H1 (cell line): ENCODE results near the gene CIAO2B. TPM values are rescaled to one million over a fixed set of nuclear protein-coding genes. Genes with fewer than 3 reads are reported as not detected.

ENCODE experiments used
- CTCF ChIA-PET: fragments of 300-600 bp; sonication (Branson Sonifier 250); formaldehyde crosslinking; loops from one replicate; lab custom pipeline; 2021; ENCODE audit not compliant: partially characterized antibody; lab: Charles Lee
- POLR2A ChIA-PET: fragments of 300-600 bp; sonication (Branson Sonifier 250); formaldehyde crosslinking; loops from one replicate; lab custom pipeline; 2021; ENCODE audit warnings: inconsistent platforms; ENCODE audit not compliant: partially characterized antibody; lab: Charles Lee
- DNase-seq, 2 experiments: peaks; one replicate each; pipeline versions ENCODE4 v3.0.0 to v3.0.0-alpha.2; 2010 to 2022; ENCODE audit warnings: low spot score in 2 of 2, low read depth in 1 of 2, mixed read lengths in 1 of 2
- FAIRE-seq: peaks from 2 replicates; lab custom pipeline; 2011; peaks lifted over from hg19 to GRCh38; lab: Jason Lieb, UNC
- H2AFZ ChIP-seq: 2 replicates; pipeline ENCODE4 v1.8.1; 2012; ENCODE audit warnings: low read length, inconsistent platforms
- H2AK5ac ChIP-seq: 2 replicates; pipeline ENCODE4 v1.6.1; 2013; ENCODE audit warnings: low read depth, low read length
- H2BK120ac ChIP-seq: replicated peaks from 2 replicates; pipeline ENCODE3; 2013; ENCODE audit warnings: low read depth, low read length, inconsistent platforms
- H2BK12ac ChIP-seq: 2 replicates; pipeline ENCODE4 v1.6.1; 2013; ENCODE audit warnings: low read depth, low read length
- H2BK15ac ChIP-seq: 2 replicates; pipeline ENCODE4 v1.6.1; 2013; ENCODE audit warnings: low read length
- H2BK20ac ChIP-seq: 2 replicates; pipeline ENCODE4 v1.6.1; 2013; ENCODE audit warnings: low read length
- H2BK5ac ChIP-seq: 2 replicates; pipeline ENCODE4 v1.6.1; 2013; ENCODE audit warnings: low read depth, low read length
- H3K14ac ChIP-seq: 2 replicates; pipeline ENCODE4 v1.6.1; 2013; ENCODE audit warnings: inconsistent platforms; ENCODE audit not compliant: insufficient read length
- H3K18ac ChIP-seq: 2 replicates; pipeline ENCODE4 v1.6.1; 2013; ENCODE audit warnings: low read length; ENCODE audit errors: extremely low read depth
- H3K23ac ChIP-seq: 2 replicates; pipeline ENCODE4 v1.6.1; 2013; ENCODE audit warnings: inconsistent platforms; ENCODE audit not compliant: insufficient read length
- H3K23me2 ChIP-seq: 2 replicates; pipeline ENCODE4 v1.6.1; 2013; ENCODE audit warnings: low read depth, low read length
- H3K27ac ChIP-seq: 2 replicates; pipeline ENCODE4 v1.6.1; 2011; ENCODE audit warnings: low read depth, low read length, inconsistent platforms
- H3K27me3 ChIP-seq, 4 experiments: replicated peaks in 1 of 4; 1 replicate in 1 of 4; 2 replicates in 3 of 4; pipeline versions ENCODE4 v1.6.1 to v1.8.1; 2011 to 2013; ENCODE audit warnings: low read length in 3 of 4, mild to moderate bottlenecking in 3 of 4, inconsistent platforms in 2 of 4, mixed read lengths in 2 of 4, moderate library complexity in 1 of 4; ENCODE audit not compliant: control insufficient read depth in 3 of 4, insufficient read depth in 3 of 4; ENCODE audit errors: extremely low read depth in 1 of 4
- H3K36me3 ChIP-seq, 4 experiments: 2 replicates each; pipeline versions ENCODE4 v1.6.1 to v1.8.1; 2011 to 2013; ENCODE audit warnings: mild to moderate bottlenecking in 4 of 4, low read length in 3 of 4, moderate library complexity in 2 of 4, control low read depth in 1 of 4, inconsistent platforms in 1 of 4; ENCODE audit not compliant: insufficient read depth in 4 of 4, control insufficient read depth in 2 of 4
- H3K4ac ChIP-seq: replicated peaks from 2 replicates; pipeline ENCODE3; 2013; ENCODE audit warnings: low read length, low read depth, mixed read lengths, inconsistent platforms; ENCODE audit not compliant: insufficient read length
- H3K4me1 ChIP-seq, 4 experiments: replicated peaks in 1 of 4; 1 replicate in 1 of 4; 2 replicates in 3 of 4; pipeline versions ENCODE4 v1.6.1 to v1.8.1; 2011 to 2013; ENCODE audit warnings: low read length in 3 of 4, inconsistent platforms in 2 of 4, mixed read lengths in 1 of 4; ENCODE audit not compliant: insufficient read depth in 4 of 4, control insufficient read depth in 3 of 4
- H3K4me2 ChIP-seq, 2 experiments: 2 replicates each; pipeline versions ENCODE4 v1.6.1 to v1.8.1; 2011 to 2013; ENCODE audit warnings: low read depth in 2 of 2, low read length in 2 of 2, control low read depth in 1 of 2, inconsistent platforms in 1 of 2, mild to moderate bottlenecking in 1 of 2; ENCODE audit not compliant: insufficient read depth in 1 of 2
- H3K4me3 ChIP-seq, 4 experiments: fragments of 200-600, 300-600 bp in 1 of 4; sonication (generic), shearing (Covaris generic), sonication (Bioruptor Twin) in 1 of 4; 2 replicates each; pipeline versions ENCODE4 v1.5.1 to v1.8.1; 2011 to 2016; ENCODE audit warnings: low read length in 4 of 4, low read depth in 3 of 4, control low read depth in 2 of 4, inconsistent platforms in 2 of 4, mild to moderate bottlenecking in 2 of 4, mixed read lengths in 1 of 4, moderate library complexity in 1 of 4; ENCODE audit not compliant: insufficient read depth in 2 of 4; ENCODE audit errors: extremely low read depth in 1 of 4
- H3K56ac ChIP-seq: replicated peaks from 2 replicates; pipeline ENCODE3; 2013; ENCODE audit warnings: low read depth, mild to moderate bottlenecking, mixed read lengths, low read length, inconsistent platforms; ENCODE audit not compliant: insufficient read length
- H3K79me1 ChIP-seq: 2 replicates; pipeline ENCODE4 v1.6.1; 2013; ENCODE audit warnings: low read depth, low read length, control low read depth
- H3K79me2 ChIP-seq, 2 experiments: 2 replicates each; pipeline versions ENCODE4 v1.6.1 to v1.8.1; 2012 to 2013; ENCODE audit warnings: low read length in 2 of 2, mild to moderate bottlenecking in 2 of 2, inconsistent platforms in 1 of 2; ENCODE audit not compliant: insufficient read depth in 2 of 2, control insufficient read depth in 1 of 2
- H3K9ac ChIP-seq, 4 experiments: replicated peaks in 1 of 4; 1 replicate in 1 of 4; 2 replicates in 3 of 4; pipeline versions ENCODE4 v1.6.1 to v1.8.1; 2011 to 2013; ENCODE audit warnings: low read depth in 3 of 4, low read length in 3 of 4, control low read depth in 2 of 4, mild to moderate bottlenecking in 2 of 4, moderate library complexity in 2 of 4, inconsistent platforms in 1 of 4; ENCODE audit errors: extremely low read depth in 1 of 4
- H3K9me3 ChIP-seq, 2 experiments: 2 replicates each; pipeline versions ENCODE4 v1.6.1 to v1.8.1; 2012 to 2013; ENCODE audit warnings: mild to moderate bottlenecking in 2 of 2, moderate library complexity in 2 of 2, control low read depth in 1 of 2, inconsistent platforms in 1 of 2, low read depth in 1 of 2, low read length in 1 of 2, mixed read lengths in 1 of 2; ENCODE audit not compliant: insufficient read depth in 2 of 2
- H4K20me1 ChIP-seq, 2 experiments: replicated peaks in 1 of 2; 2 replicates each; pipeline versions ENCODE3 to v1.8.1; 2011 to 2013; ENCODE audit warnings: inconsistent platforms in 2 of 2, low read length in 2 of 2, mild to moderate bottlenecking in 1 of 2; ENCODE audit not compliant: insufficient read depth in 2 of 2, control insufficient read depth in 1 of 2
- H4K5ac ChIP-seq: 2 replicates; pipeline ENCODE4 v1.6.1; 2013; ENCODE audit warnings: low read length, low read depth, mixed read lengths, inconsistent platforms; ENCODE audit not compliant: insufficient read length
- H4K8ac ChIP-seq: 2 replicates; pipeline ENCODE4 v1.8.0; 2013; ENCODE audit warnings: mild to moderate bottlenecking, moderate library complexity, low read length, inconsistent platforms; ENCODE audit not compliant: insufficient read depth; ENCODE audit errors: extremely low read depth
- H4K91ac ChIP-seq: replicated peaks from 2 replicates; pipeline ENCODE3; 2013; ENCODE audit warnings: low read length, mixed read lengths, inconsistent platforms; ENCODE audit not compliant: insufficient read length
- CEBPB ChIP-seq: IDR thresholded peaks from 2 replicates; pipeline ENCODE4 v1.6.1; 2012; ENCODE audit warnings: low read depth, low read length
- GTF2F1 ChIP-seq: IDR thresholded peaks from 2 replicates; pipeline ENCODE4 v1.6.1; 2012; ENCODE audit warnings: low read depth, low read length, improper control_type of control experiment, borderline replicate concordance
- HDAC6 ChIP-seq: IDR thresholded peaks from one replicate; pipeline ENCODE4 v1.7.1; 2012; ENCODE audit warnings: low read depth, mild to moderate bottlenecking, inconsistent platforms, low read length, moderate library complexity
- KDM5A ChIP-seq: fragments of 200-600 bp; IDR thresholded peaks from 2 replicates; pipeline ENCODE4 v1.7.1; 2012; ENCODE audit warnings: mild to moderate bottlenecking, low read length, inconsistent platforms, mixed read lengths
- PHF8 ChIP-seq: fragments of 200-600 bp; sonication (generic); conservative IDR thresholded peaks from 2 replicates; pipeline ENCODE4 v1.7.1; 2012; ENCODE audit warnings: low read depth, mild to moderate bottlenecking, inconsistent platforms, low read length, moderate library complexity
- RAD21 ChIP-seq, 2 experiments: IDR thresholded peaks in 1 of 2; conservative IDR thresholded peaks in 1 of 2; 2 replicates each; pipeline ENCODE4 v1.6.1; 2011; ENCODE audit warnings: low read depth in 2 of 2, low read length in 2 of 2, improper control_type of control experiment in 1 of 2, inconsistent platforms in 1 of 2, mild to moderate bottlenecking in 1 of 2, moderate library complexity in 1 of 2
- RXRA ChIP-seq: IDR thresholded peaks from 2 replicates; pipeline ENCODE4 v1.6.1; 2011; ENCODE audit warnings: low read depth, mild to moderate bottlenecking, low read length, moderate library complexity; ENCODE audit not compliant: insufficient read depth
- SIN3A ChIP-seq, 2 experiments: IDR thresholded peaks in 1 of 2; conservative IDR thresholded peaks in 1 of 2; 2 replicates each; pipeline ENCODE4 v1.6.1; 2011 to 2012; ENCODE audit warnings: low read length in 2 of 2, improper control_type of control experiment in 1 of 2, low read depth in 1 of 2, mild to moderate bottlenecking in 1 of 2
- SP1 ChIP-seq: IDR thresholded peaks from 2 replicates; pipeline ENCODE4 v1.6.1; 2011; ENCODE audit warnings: low read depth, low read length
- SUZ12 ChIP-seq: fragments of 200-600 bp; sonication (generic); IDR thresholded peaks from 2 replicates; pipeline ENCODE4 v1.6.1; 2012; ENCODE audit warnings: mild to moderate bottlenecking, inconsistent platforms, low read length, moderate library complexity, mixed read lengths
- WGBS, 2 experiments: shearing (Covaris generic) in 1 of 2; methylation state at CpG; one replicate each; pipeline versions ENCODE4 v1.1.6 to v1.1.7; 2013 to 2015; ENCODE audit warnings: low lambda C conversion rate in 2 of 2, mixed read lengths in 2 of 2, inconsistent platforms in 1 of 2, low coverage in 1 of 2, missing lambda C conversion rate in 1 of 2; ENCODE audit not compliant: insufficient replicate concordance in 2 of 2, insufficient coverage in 1 of 2, insufficient read length in 1 of 2; ENCODE audit errors: extremely low coverage in 1 of 2, missing lambda C conversion rate in 1 of 2; 5-methylcytosine and 5-hydroxymethylcytosine counted together
- polyA plus RNA-seq, 7 experiments: library from polyadenylated mRNA; depleted of rRNA in 3 of 7; stranded (reverse) in 5 of 7; unstranded in 2 of 7; fragments of >200 nt in 5 of 7; fragments of 200-250 nt in 2 of 7; gene quantifications; 1 replicate in 5 of 7; 2 replicates in 1 of 7; 4 replicates in 1 of 7; pipeline versions ENCODE4 v1.2.1 to v1.2.3, GENCODE V29; 2011 to 2013; ENCODE audit warnings: missing spikeins in 2 of 7, mixed read lengths in 2 of 7
- total RNA-seq: library from RNA; stranded (reverse); fragmentation: NEBNext Ultra II Directional; extraction: Animal tissue kit (Norgen Biotek cat#: 25700); gene quantifications from 2 replicates; pipeline ENCODE4 v1.2.1, GENCODE V29; 2021
- TF ChIP-seq, protein P1 (sequence below): IDR thresholded peaks from 2 replicates; pipeline ENCODE4 v1.6.1; 2011; ENCODE audit warnings: low read length, improper control_type of control experiment

Gene CIAO2B
- total and polyA plus RNA-seq, 2 of the 8 experiments (the other 6 are each of a cell fraction or from before 2014, with no cell fraction given), result 65.6 to 248 TPM

DNA sequence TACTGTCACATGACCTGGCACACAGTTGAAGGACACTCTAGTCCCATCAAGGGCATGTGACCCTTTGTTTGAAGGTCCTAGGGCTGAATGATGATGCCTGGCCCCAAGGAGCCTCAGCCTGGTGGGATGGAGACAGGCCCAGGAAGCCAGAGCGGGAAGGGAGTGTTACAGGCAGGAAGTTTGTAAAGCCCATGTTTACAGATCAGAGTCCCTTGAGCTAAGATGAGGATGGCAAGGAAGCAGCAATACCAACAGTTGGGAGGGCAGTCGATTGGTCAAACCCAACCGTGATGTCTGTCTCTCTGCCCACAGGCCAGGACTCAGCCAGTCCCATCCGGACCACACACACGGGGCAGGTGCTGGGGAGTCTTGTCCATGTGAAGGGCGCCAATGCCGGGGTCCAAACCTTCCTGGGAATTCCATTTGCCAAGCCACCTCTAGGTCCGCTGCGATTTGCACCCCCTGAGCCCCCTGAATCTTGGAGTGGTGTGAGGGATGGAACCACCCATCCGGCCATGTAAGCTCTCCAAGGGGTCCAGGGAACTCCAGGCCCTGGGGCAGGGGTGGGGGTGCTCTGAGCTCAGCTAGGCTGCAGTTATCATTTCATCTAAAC lies 3.6 kb upstream of the CIAO2B start:
- ChIA-PET POLR2A (no interaction called here), CTCF (interaction anchor here (1.2 to 3.2 kb wide), 3 partner anchors 10 to 43 kb away, joined by 3 to 10 read pairs (median 5); no protein-coding TSS in a partner anchor)
- Histone ChIP-seq H3K36me3 (peaks cover 3 to 13% (median 12%) of the 10 kb centered on the region in 4 experiments; a peak in 7 of 8 replicates), H4K8ac (0 out of 2 replicates have a peak overlapping the region, but pooled peaks have one; percentile 57), H3K23ac (no peak overlapping the region), H3K27ac (no peak overlapping the region), H4K5ac (no peak overlapping the region), H4K20me1 (peaks cover 2 to 11% of the 10 kb centered on the region in 2 experiments), H4K91ac (no peak overlapping the region), H3K4me2 (no peak overlapping the region), H3K56ac (no peak overlapping the region), H3K18ac (no peak overlapping the region), H2BK120ac (no peak overlapping the region), H3K27me3 (peaks cover 0 to 9% (median 6%) of the 10 kb centered on the region in 4 experiments; a peak in 4 of 7 replicates), H2BK12ac (no peak overlapping the region), H3K9me3 (no peaks in the 10 kb centered on the region), H2BK20ac (no peak overlapping the region), H3K9ac (no peak overlapping the region), H3K4me3 (no peak overlapping the region), H2AFZ (no peak overlapping the region), H3K79me2 (no peaks in the 10 kb centered on the region; a peak in 1 of 4 replicates), H2BK15ac (no peak overlapping the region), H3K4me1 (peaks cover 0 to 9% (median 5%) of the 10 kb centered on the region in 4 experiments; a peak in 4 of 7 replicates), H3K4ac (no peak overlapping the region), H3K79me1 (peaks cover 2% of the 10 kb centered on the region; the same call in 1 of the 2 replicates), H2BK5ac (no peak overlapping the region), H3K23me2 (peaks cover 15% of the 10 kb centered on the region; the same call in 1 of the 2 replicates), H2AK5ac (no peak overlapping the region), H3K14ac (no peak overlapping the region)
- WGBS, 2 experiments, result 88% methylated on average over 10 of the region's 10 CpGs; no CpG with 5 or more reads in 1 of the 2 experiments
- DNase-seq (no peak), FAIRE-seq (no peak)
- TF ChIP-seq SIN3A (conservative IDR thresholded peaks at IDR 0.05 in 1 of 2, IDR thresholded peaks at IDR 0.05 in 1 of 2; ENCODE audit: low read depth in 1 of 2, low read length in 2 of 2) (no peak), CEBPB (no peak), SP1 (no peak), RAD21 (IDR thresholded peaks at IDR 0.05 in 1 of 2, conservative IDR thresholded peaks at IDR 0.05 in 1 of 2; ENCODE audit: low read depth in 2 of 2, low read length in 2 of 2) (no peak), HDAC6 (no peak), GTF2F1 (no peak), KDM5A (no peak), PHF8 (no peak), SUZ12 (no peak), RXRA (no peak)
- TF ChIP-seq, protein P1, sequence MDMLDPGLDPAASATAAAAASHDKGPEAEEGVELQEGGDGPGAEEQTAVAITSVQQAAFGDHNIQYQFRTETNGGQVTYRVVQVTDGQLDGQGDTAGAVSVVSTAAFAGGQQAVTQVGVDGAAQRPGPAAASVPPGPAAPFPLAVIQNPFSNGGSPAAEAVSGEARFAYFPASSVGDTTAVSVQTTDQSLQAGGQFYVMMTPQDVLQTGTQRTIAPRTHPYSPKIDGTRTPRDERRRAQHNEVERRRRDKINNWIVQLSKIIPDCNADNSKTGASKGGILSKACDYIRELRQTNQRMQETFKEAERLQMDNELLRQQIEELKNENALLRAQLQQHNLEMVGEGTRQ, result no peak
